Globus pallidus (tissue), 1 donor: Measurements from ENCODE around the gene HLA-B.
"Not testable (repeated sequence)": the region's sequence is repeated elsewhere in the genome, so short reads cannot be mapped to it uniquely, and the experiment has no call there.

Experiments
- DNase-seq: peaks from one replicate; pipeline ENCODE4 v3.0.0-alpha.2; 2015; ENCODE audit warnings: low spot score

Gene HLA-B

GRCh38 chr6:31356946-31357466, at the start of gene HLA-B:
Gene HLA-B, minus strand, starts transcription at chr6:31357179. Its CDS starts 21 bp downstream, at chr6:31357158.
- peak; percentile 71 for DNase-seq

- DNase-seq: no peak
Measured at GRCh38 chr6:31405996-31406395, 49.0 kb upstream of the HLA-B start.

GRCh38 chr6:31404061-31404364, 47.0 kb upstream of the HLA-B start:
- not testable (repeated sequence) for DNase-seq

GRCh38 chr6:31403283-31404060, 46.5 kb upstream of the HLA-B start, which contains the start of gene MICA:
Gene MICA, plus strand, starts transcription at chr6:31403595. Its CDS starts 38 bp downstream, at chr6:31403633.
- peak; percentile 64 for DNase-seq

GRCh38 chr6:31402324-31403282, 45.6 kb upstream of the HLA-B start:
- no peak for DNase-seq

GRCh38 chr6:31401403-31401802, 44.4 kb upstream of the HLA-B start:
- no peak for DNase-seq

- peak; percentile 24 for DNase-seq
Measured at GRCh38 chr6:31400467-31401289, 43.7 kb upstream of the HLA-B start.

GRCh38 chr6:31399589-31400466, 42.8 kb upstream of the HLA-B start:
- peak; percentile 66 for DNase-seq

- DNase-seq: no peak
Measured at GRCh38 chr6:31397901-31398525, 41.0 kb upstream of the HLA-B start.

- not testable (repeated sequence) for DNase-seq
Measured at GRCh38 chr6:31397153-31397499, 40.1 kb upstream of the HLA-B start.

GRCh38 chr6:31396422-31397152, 39.6 kb upstream of the HLA-B start:
- peak; percentile 56 for DNase-seq

- no peak for DNase-seq
Measured at GRCh38 chr6:31395832-31396231, 38.9 kb upstream of the HLA-B start.

GRCh38 chr6:31394381-31394780, 37.4 kb upstream of the HLA-B start:
- no peak for DNase-seq

- no peak for DNase-seq
Measured at GRCh38 chr6:31393932-31394331, 37.0 kb upstream of the HLA-B start.

GRCh38 chr6:31389802-31390132, 32.8 kb upstream of the HLA-B start:
- DNase-seq: not testable (repeated sequence)

GRCh38 chr6:31388916-31389801, 32.2 kb upstream of the HLA-B start:
- not testable (repeated sequence) for DNase-seq

GRCh38 chr6:31386977-31387376, 30.0 kb upstream of the HLA-B start:
- no peak for DNase-seq

GRCh38 chr6:31386099-31386498, 29.1 kb upstream of the HLA-B start:
- DNase-seq: no peak

GRCh38 chr6:31385041-31385440, 28.1 kb upstream of the HLA-B start:
- no peak for DNase-seq
